H1 (cell line): ENCODE results near the gene NFE2L2. TPM values are rescaled to one million over a fixed set of nuclear protein-coding genes. Genes with fewer than 3 reads are reported as not detected.
"Not testable (repeated sequence)": the region's sequence is repeated elsewhere in the genome, so short reads cannot be mapped to it uniquely, and the experiment has no call there.

Experiments used
- CTCF ChIA-PET: fragments of 300-600 bp; sonication (Branson Sonifier 250); formaldehyde crosslinking; loops from one replicate; lab custom pipeline; 2021; ENCODE audit not compliant: partially characterized antibody; lab: Charles Lee
- POLR2A ChIA-PET: fragments of 300-600 bp; sonication (Branson Sonifier 250); formaldehyde crosslinking; loops from one replicate; lab custom pipeline; 2021; ENCODE audit warnings: inconsistent platforms; ENCODE audit not compliant: partially characterized antibody; lab: Charles Lee
- DNase-seq, 2 experiments: peaks; one replicate each; pipeline versions ENCODE4 v3.0.0 to v3.0.0-alpha.2; 2010 to 2022; ENCODE audit warnings: low spot score in 2 of 2, low read depth in 1 of 2, mixed read lengths in 1 of 2
- FAIRE-seq: peaks from 2 replicates; lab custom pipeline; 2011; peaks lifted over from hg19 to GRCh38; lab: Jason Lieb, UNC
- H2AFZ ChIP-seq: 2 replicates; pipeline ENCODE4 v1.8.1; 2012; ENCODE audit warnings: low read length, inconsistent platforms
- H2AK5ac ChIP-seq: 2 replicates; pipeline ENCODE4 v1.6.1; 2013; ENCODE audit warnings: low read depth, low read length
- H2BK120ac ChIP-seq: replicated peaks from 2 replicates; pipeline ENCODE3; 2013; ENCODE audit warnings: low read depth, low read length, inconsistent platforms
- H2BK12ac ChIP-seq: 2 replicates; pipeline ENCODE4 v1.6.1; 2013; ENCODE audit warnings: low read depth, low read length
- H2BK15ac ChIP-seq: 2 replicates; pipeline ENCODE4 v1.6.1; 2013; ENCODE audit warnings: low read length
- H2BK20ac ChIP-seq: 2 replicates; pipeline ENCODE4 v1.6.1; 2013; ENCODE audit warnings: low read length
- H2BK5ac ChIP-seq: 2 replicates; pipeline ENCODE4 v1.6.1; 2013; ENCODE audit warnings: low read depth, low read length
- H3K14ac ChIP-seq: 2 replicates; pipeline ENCODE4 v1.6.1; 2013; ENCODE audit warnings: inconsistent platforms; ENCODE audit not compliant: insufficient read length
- H3K18ac ChIP-seq: 2 replicates; pipeline ENCODE4 v1.6.1; 2013; ENCODE audit warnings: low read length; ENCODE audit errors: extremely low read depth
- H3K23ac ChIP-seq: 2 replicates; pipeline ENCODE4 v1.6.1; 2013; ENCODE audit warnings: inconsistent platforms; ENCODE audit not compliant: insufficient read length
- H3K23me2 ChIP-seq: 2 replicates; pipeline ENCODE4 v1.6.1; 2013; ENCODE audit warnings: low read depth, low read length
- H3K27ac ChIP-seq: 2 replicates; pipeline ENCODE4 v1.6.1; 2011; ENCODE audit warnings: low read depth, low read length, inconsistent platforms
- H3K27me3 ChIP-seq, 4 experiments: replicated peaks in 1 of 4; 1 replicate in 1 of 4; 2 replicates in 3 of 4; pipeline versions ENCODE4 v1.6.1 to v1.8.1; 2011 to 2013; ENCODE audit warnings: low read length in 3 of 4, mild to moderate bottlenecking in 3 of 4, inconsistent platforms in 2 of 4, mixed read lengths in 2 of 4, moderate library complexity in 1 of 4; ENCODE audit not compliant: control insufficient read depth in 3 of 4, insufficient read depth in 3 of 4; ENCODE audit errors: extremely low read depth in 1 of 4
- H3K36me3 ChIP-seq, 4 experiments: 2 replicates each; pipeline versions ENCODE4 v1.6.1 to v1.8.1; 2011 to 2013; ENCODE audit warnings: mild to moderate bottlenecking in 4 of 4, low read length in 3 of 4, moderate library complexity in 2 of 4, control low read depth in 1 of 4, inconsistent platforms in 1 of 4; ENCODE audit not compliant: insufficient read depth in 4 of 4, control insufficient read depth in 2 of 4
- H3K4ac ChIP-seq: replicated peaks from 2 replicates; pipeline ENCODE3; 2013; ENCODE audit warnings: low read length, low read depth, mixed read lengths, inconsistent platforms; ENCODE audit not compliant: insufficient read length
- H3K4me1 ChIP-seq, 4 experiments: replicated peaks in 1 of 4; 1 replicate in 1 of 4; 2 replicates in 3 of 4; pipeline versions ENCODE4 v1.6.1 to v1.8.1; 2011 to 2013; ENCODE audit warnings: low read length in 3 of 4, inconsistent platforms in 2 of 4, mixed read lengths in 1 of 4; ENCODE audit not compliant: insufficient read depth in 4 of 4, control insufficient read depth in 3 of 4
- H3K4me2 ChIP-seq, 2 experiments: 2 replicates each; pipeline versions ENCODE4 v1.6.1 to v1.8.1; 2011 to 2013; ENCODE audit warnings: low read depth in 2 of 2, low read length in 2 of 2, control low read depth in 1 of 2, inconsistent platforms in 1 of 2, mild to moderate bottlenecking in 1 of 2; ENCODE audit not compliant: insufficient read depth in 1 of 2
- H3K4me3 ChIP-seq, 4 experiments: fragments of 200-600, 300-600 bp in 1 of 4; sonication (generic), shearing (Covaris generic), sonication (Bioruptor Twin) in 1 of 4; 2 replicates each; pipeline versions ENCODE4 v1.5.1 to v1.8.1; 2011 to 2016; ENCODE audit warnings: low read length in 4 of 4, low read depth in 3 of 4, control low read depth in 2 of 4, inconsistent platforms in 2 of 4, mild to moderate bottlenecking in 2 of 4, mixed read lengths in 1 of 4, moderate library complexity in 1 of 4; ENCODE audit not compliant: insufficient read depth in 2 of 4; ENCODE audit errors: extremely low read depth in 1 of 4
- H3K56ac ChIP-seq: replicated peaks from 2 replicates; pipeline ENCODE3; 2013; ENCODE audit warnings: low read depth, mild to moderate bottlenecking, mixed read lengths, low read length, inconsistent platforms; ENCODE audit not compliant: insufficient read length
- H3K79me1 ChIP-seq: 2 replicates; pipeline ENCODE4 v1.6.1; 2013; ENCODE audit warnings: low read depth, low read length, control low read depth
- H3K79me2 ChIP-seq, 2 experiments: 2 replicates each; pipeline versions ENCODE4 v1.6.1 to v1.8.1; 2012 to 2013; ENCODE audit warnings: low read length in 2 of 2, mild to moderate bottlenecking in 2 of 2, inconsistent platforms in 1 of 2; ENCODE audit not compliant: insufficient read depth in 2 of 2, control insufficient read depth in 1 of 2
- H3K9ac ChIP-seq, 4 experiments: replicated peaks in 1 of 4; 1 replicate in 1 of 4; 2 replicates in 3 of 4; pipeline versions ENCODE4 v1.6.1 to v1.8.1; 2011 to 2013; ENCODE audit warnings: low read depth in 3 of 4, low read length in 3 of 4, control low read depth in 2 of 4, mild to moderate bottlenecking in 2 of 4, moderate library complexity in 2 of 4, inconsistent platforms in 1 of 4; ENCODE audit errors: extremely low read depth in 1 of 4
- H3K9me3 ChIP-seq, 2 experiments: 2 replicates each; pipeline versions ENCODE4 v1.6.1 to v1.8.1; 2012 to 2013; ENCODE audit warnings: mild to moderate bottlenecking in 2 of 2, moderate library complexity in 2 of 2, control low read depth in 1 of 2, inconsistent platforms in 1 of 2, low read depth in 1 of 2, low read length in 1 of 2, mixed read lengths in 1 of 2; ENCODE audit not compliant: insufficient read depth in 2 of 2
- H4K20me1 ChIP-seq, 2 experiments: replicated peaks in 1 of 2; 2 replicates each; pipeline versions ENCODE3 to v1.8.1; 2011 to 2013; ENCODE audit warnings: inconsistent platforms in 2 of 2, low read length in 2 of 2, mild to moderate bottlenecking in 1 of 2; ENCODE audit not compliant: insufficient read depth in 2 of 2, control insufficient read depth in 1 of 2
- H4K5ac ChIP-seq: 2 replicates; pipeline ENCODE4 v1.6.1; 2013; ENCODE audit warnings: low read length, low read depth, mixed read lengths, inconsistent platforms; ENCODE audit not compliant: insufficient read length
- H4K8ac ChIP-seq: 2 replicates; pipeline ENCODE4 v1.8.0; 2013; ENCODE audit warnings: mild to moderate bottlenecking, moderate library complexity, low read length, inconsistent platforms; ENCODE audit not compliant: insufficient read depth; ENCODE audit errors: extremely low read depth
- H4K91ac ChIP-seq: replicated peaks from 2 replicates; pipeline ENCODE3; 2013; ENCODE audit warnings: low read length, mixed read lengths, inconsistent platforms; ENCODE audit not compliant: insufficient read length
- WGBS, 2 experiments: shearing (Covaris generic) in 1 of 2; methylation state at CpG; one replicate each; pipeline versions ENCODE4 v1.1.6 to v1.1.7; 2013 to 2015; ENCODE audit warnings: low lambda C conversion rate in 2 of 2, mixed read lengths in 2 of 2, inconsistent platforms in 1 of 2, low coverage in 1 of 2, missing lambda C conversion rate in 1 of 2; ENCODE audit not compliant: insufficient replicate concordance in 2 of 2, insufficient coverage in 1 of 2, insufficient read length in 1 of 2; ENCODE audit errors: extremely low coverage in 1 of 2, missing lambda C conversion rate in 1 of 2; 5-methylcytosine and 5-hydroxymethylcytosine counted together
- polyA plus RNA-seq, 7 experiments: library from polyadenylated mRNA; depleted of rRNA in 3 of 7; stranded (reverse) in 5 of 7; unstranded in 2 of 7; fragments of >200 nt in 5 of 7; fragments of 200-250 nt in 2 of 7; gene quantifications; 1 replicate in 5 of 7; 2 replicates in 1 of 7; 4 replicates in 1 of 7; pipeline versions ENCODE4 v1.2.1 to v1.2.3, GENCODE V29; 2011 to 2013; ENCODE audit warnings: missing spikeins in 2 of 7, mixed read lengths in 2 of 7
- total RNA-seq: library from RNA; stranded (reverse); fragmentation: NEBNext Ultra II Directional; extraction: Animal tissue kit (Norgen Biotek cat#: 25700); gene quantifications from 2 replicates; pipeline ENCODE4 v1.2.1, GENCODE V29; 2021

NFE2L2 gene
- total and polyA plus RNA-seq, 2 of the 8 experiments (the other 6 are each of a cell fraction or from before 2014, with no cell fraction given) = 33.2 to 34.5 TPM

DNA sequence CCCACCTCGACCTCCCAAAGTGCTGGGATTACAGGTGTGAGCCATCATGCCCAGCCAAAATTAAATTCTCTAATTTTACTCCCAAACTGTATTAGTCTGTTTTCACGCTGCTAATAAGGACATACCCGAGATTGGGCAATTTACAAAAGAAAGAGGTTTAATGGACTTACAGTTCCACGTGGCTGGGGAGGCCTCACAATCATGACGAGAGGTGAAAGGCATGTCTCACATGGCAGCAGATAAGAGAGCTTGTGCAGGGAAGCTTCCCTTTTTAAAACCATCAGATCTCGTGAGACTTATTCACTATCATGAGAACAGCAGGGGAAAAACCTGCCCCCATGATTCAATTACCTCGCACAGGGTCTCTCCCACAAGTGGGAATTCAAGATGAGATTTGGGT is 78.5 kb downstream of the NFE2L2 start:
- H3K9ac ChIP-seq, H3K4ac ChIP-seq, H3K79me2 ChIP-seq, H4K5ac ChIP-seq, H2BK12ac ChIP-seq, H3K23me2 ChIP-seq, H2BK20ac ChIP-seq, DNase-seq, H3K79me1 ChIP-seq, H3K18ac ChIP-seq, H3K4me1 ChIP-seq, H3K36me3 ChIP-seq, H3K27me3 ChIP-seq, H3K14ac ChIP-seq, H4K20me1 ChIP-seq, H3K27ac ChIP-seq, H3K4me2 ChIP-seq, H2BK5ac ChIP-seq, H3K23ac ChIP-seq, H3K9me3 ChIP-seq, H2BK120ac ChIP-seq, H3K4me3 ChIP-seq, FAIRE-seq, H4K91ac ChIP-seq, H4K8ac ChIP-seq, H2AK5ac ChIP-seq, H2AFZ ChIP-seq, H3K56ac ChIP-seq, H2BK15ac ChIP-seq: not testable (repeated sequence)
- ChIA-PET POLR2A (interaction anchor here (1.3 to 2.4 kb wide), 3 partner anchors 8 to 78 kb away, joined by 3 to 13 read pairs (median 3); partner anchors contain the start of genes HNRNPA3 and NFE2L2), CTCF (interaction anchor here (1.0 to 3.1 kb wide), 7 partner anchors 10 to 69 kb away, joined by 3 to 25 read pairs (median 4); no protein-coding TSS in a partner anchor)
- WGBS, 2 experiments = 71% methylated on average over 7 of the region's 7 CpGs; no CpG with 5 or more reads in 1 of the 2 experiments
